ENCODE results near the gene TMEM115.

GRCh38 chr3:50378024-50378423, 18.7 kb upstream of the TMEM115 start:
- TF ChIP-seq PBX3 (CRISPR knock-in tag; IDR thresholded peaks at IDR 0.05; ENCODE audit: borderline replicate concordance) (no peak), ATF3 (CRISPR knock-in tag; IDR thresholded peaks at IDR 0.05) (no peak), ZZZ3 (CRISPR knock-in tag; IDR thresholded peaks at IDR 0.05; ENCODE audit: borderline replicate concordance) (no peak)

Data from HepG2 (cell line).